Activated T-cell treated with anti-CD3 and anti-CD28 coated beads, Interleukin-2, amount 50 U/mL, for 1 hour (primary cell): ENCODE data around the gene TWIST2.
A peak's percentile ranks its signal among the peaks of the same experiment; 100 is the strongest.

Experiments
- DNase-seq: peaks from one replicate; pipeline ENCODE4 v3.0.0-alpha.2; 2020

Gene TWIST2

DNA sequence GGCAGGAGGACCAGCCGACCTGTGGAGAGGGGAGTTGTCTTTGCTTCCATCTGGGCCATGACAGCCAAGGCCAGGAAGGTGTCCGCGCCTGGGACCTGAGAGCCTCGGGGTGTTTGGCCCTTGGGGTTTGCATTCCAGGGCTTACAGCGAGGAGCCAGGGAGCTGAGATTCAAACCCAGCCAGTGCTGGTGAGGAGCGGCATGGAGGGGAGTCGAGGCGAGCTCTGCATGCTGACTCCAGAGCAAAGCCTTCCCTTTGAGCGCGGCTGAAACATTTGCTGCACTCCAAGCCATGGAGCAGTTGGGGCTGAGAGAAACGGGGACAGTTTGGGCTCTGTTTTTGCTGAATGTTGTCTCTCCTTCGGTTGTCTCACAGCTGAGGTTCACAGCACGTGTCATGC lies 77.4 kb downstream of the TWIST2 start:
- no peak for DNase-seq

DNA sequence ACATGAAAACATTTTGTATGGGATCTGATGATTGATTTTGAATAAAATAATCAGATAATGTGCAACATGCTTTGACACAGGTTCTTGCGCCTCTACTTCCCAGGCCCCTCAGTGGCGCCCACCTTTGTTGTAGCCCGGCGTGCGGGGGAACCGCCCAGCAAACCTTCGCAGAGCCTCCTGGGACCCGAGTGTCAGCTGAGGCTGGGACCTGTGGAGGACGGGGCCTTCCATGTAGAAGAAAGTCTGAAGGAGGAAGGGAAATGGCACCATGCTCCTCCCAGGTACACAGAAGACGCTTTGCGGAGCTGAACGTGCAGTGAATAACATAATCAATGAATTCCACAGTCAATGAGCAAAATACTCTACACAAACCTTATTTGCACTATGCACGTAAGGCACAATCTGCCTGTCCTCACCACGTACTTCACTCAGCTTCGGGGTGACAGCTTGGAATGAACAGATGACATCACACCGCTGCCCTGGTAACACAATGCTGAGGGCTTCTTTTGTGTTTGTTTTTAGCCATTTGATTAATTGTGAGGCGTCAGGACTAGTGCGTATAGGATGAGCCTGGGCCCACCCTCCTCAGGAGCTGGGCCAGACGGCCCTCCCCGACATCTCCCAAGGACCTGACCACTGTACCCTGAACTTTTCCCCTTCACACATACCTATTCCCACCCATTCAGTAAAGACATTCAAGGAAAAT lies 78.1 kb downstream of the TWIST2 start:
- DNase-seq: no peak

DNA sequence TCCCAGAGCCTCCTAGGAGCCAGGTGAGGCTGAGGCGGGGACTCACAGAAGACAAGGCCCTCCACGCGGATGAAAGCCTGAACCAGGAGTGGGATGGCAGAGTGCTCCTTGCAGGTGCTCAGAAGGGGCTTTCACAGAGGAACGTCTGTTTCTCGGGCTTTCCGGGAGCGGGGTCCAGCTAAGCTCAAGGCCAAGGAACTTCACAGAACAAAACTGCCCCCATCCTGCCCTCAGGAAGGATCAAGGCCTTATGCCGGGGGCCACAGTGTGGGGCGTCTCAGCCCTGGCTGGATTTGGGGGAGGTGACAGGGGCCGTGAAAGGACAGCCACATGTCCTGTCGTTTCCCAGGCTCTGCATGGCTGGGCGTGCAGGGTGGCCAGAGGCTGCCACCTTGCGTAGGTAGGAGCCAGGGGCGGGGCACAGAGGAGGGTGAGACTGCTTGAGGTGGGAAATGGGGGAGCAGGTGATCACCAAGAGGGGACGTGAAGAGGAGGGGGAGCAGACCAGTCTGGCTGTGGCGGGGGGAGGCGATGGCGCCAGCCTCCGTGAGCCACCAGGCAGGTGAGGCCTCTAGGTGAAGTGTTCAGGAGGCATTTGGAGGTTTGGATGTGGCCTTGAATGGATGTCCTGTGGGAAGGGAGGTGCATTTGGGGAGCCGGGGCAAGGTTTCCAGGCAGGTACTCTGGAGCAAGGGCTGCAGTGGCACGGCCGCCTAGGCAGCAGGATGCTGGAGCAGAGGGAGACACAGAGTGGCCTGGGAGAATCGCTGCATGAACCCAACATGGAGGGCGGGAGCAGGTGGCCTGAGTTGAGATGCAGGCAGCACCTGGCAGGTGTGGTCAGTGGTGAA lies 79.1 kb downstream of the TWIST2 start:
- no peak for DNase-seq

DNA sequence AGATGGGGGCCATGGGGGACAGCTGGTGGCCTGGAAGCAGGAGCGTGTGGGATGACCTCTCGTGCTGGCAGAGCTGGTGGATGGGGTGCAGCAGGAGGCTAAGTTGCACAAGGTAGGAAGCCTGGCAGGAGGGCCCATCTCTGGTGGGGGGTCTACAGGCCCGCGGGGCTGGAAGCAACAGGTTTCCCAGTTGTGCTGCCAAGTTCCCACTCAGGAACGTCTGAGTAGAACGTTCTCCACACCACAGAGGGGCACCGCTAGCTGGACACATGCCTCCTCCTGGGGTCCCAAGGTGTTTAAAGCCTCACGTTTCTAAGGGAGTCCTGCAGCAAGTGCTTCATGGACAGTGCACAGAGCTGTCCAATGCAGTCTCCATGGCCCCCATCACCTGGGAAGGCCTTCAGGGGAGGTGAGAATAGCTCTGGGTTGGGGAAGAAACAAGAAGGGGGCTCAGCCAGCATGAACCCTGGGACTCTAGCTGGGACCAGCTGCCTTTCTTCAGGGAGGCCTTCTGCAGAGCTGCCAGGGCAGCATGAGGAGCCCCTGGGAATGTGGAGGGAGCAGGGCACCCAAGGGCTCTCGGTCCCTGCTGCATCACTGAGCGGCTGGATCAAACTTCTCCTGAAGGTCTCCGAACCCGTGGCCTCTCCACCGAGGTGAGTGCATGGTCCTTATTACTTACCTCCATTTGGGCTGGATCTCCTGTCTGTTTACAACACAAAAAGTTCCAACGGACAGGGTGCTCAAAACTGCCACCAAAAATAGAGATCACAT lies 80.0 kb downstream of the TWIST2 start:
- no peak for DNase-seq

DNA sequence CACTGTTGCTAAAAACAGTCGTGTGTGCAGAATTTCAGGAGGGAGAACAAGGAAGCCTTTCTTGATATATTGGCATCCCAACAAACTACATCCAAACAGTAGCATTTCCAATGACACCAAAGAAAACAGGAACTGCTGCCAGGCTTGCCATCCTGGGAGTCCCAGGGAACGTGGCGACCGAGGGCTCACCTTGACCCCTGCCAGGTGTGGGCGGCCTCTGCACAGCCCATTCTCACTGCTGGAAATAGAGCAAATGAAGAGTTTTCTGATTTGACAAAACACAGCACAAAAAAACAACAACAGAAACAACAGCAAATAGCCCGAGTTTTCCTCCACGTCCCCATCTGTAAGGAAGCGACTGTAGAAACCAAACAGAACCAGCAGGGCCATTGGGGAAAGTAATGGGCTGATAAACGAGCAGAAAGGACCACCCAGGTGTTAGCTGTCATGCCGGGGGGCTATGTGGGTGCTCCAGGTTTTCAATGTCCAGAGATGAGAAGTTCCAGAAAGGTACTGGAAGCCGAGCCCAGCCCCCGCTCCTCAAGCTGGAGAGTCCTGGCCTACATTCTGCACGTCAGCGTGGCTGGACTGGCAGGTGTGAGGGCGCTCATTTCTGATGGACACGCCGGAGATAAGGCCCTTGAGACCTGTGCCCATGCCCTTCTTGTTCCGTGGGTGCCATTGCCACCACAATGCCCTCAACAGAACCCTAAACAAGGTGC lies 80.8 kb downstream of the TWIST2 start:
- DNase-seq: no peak

DNA sequence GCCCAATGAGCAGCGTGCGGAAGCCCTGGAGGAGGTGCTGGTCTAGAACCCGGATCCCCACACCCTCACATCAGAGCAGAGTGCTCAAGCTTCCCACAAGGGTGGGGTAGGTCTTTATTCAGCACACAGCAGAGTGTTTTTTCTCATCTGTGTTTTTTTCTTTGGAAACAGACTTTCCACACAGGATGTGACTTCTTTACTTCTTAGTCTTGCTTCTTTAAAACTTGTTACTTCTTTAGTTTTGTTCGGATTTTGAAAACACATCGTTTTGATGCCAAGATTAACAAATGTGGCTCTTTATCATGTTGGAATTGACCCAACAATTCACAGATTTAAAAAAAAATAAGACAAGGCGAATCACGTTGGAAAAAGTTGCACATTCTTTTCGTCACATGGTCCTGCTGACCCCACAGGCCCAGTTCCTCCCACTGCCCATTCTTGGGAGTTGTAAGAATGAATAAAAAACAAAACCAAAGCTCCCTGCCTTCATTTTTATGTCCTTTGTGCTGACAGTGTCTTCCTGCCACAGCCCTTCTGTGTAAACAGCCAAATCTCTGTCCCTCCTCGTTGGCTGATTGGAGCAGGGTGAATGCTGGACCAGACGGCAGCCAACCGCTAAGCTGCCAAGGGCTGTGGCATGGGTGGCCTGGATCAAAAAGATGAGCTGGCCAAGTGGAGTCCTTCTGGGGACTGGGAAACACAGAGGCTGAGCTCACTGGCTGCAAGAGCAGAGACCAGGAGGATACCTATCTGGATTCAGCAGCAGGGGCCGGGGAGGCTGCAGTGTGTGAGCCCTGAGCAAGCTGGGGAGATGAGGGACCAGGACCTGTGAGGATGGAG lies 81.6 kb downstream of the TWIST2 start:
- peak; percentile 8 for DNase-seq

DNA sequence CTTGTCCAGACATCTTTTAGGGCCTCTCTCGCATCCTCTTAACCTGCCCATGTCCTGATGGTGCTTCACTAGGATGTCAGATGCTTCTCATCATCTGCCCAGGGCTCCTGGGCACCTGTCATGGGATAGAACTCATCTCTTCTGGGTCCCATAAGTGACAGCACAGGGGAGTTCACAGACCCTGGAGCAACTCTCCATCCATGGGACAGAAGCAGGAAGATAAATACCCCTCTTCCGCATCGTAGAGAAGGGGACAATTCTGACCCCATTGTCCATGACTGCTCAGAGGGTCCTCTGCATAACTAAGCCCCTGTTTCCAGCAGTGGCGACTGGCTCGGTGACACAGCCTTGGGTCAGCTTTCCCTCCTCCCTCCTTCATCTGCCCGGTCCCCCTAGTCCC lies 82.3 kb downstream of the TWIST2 start:
- DNase-seq: no peak

DNA sequence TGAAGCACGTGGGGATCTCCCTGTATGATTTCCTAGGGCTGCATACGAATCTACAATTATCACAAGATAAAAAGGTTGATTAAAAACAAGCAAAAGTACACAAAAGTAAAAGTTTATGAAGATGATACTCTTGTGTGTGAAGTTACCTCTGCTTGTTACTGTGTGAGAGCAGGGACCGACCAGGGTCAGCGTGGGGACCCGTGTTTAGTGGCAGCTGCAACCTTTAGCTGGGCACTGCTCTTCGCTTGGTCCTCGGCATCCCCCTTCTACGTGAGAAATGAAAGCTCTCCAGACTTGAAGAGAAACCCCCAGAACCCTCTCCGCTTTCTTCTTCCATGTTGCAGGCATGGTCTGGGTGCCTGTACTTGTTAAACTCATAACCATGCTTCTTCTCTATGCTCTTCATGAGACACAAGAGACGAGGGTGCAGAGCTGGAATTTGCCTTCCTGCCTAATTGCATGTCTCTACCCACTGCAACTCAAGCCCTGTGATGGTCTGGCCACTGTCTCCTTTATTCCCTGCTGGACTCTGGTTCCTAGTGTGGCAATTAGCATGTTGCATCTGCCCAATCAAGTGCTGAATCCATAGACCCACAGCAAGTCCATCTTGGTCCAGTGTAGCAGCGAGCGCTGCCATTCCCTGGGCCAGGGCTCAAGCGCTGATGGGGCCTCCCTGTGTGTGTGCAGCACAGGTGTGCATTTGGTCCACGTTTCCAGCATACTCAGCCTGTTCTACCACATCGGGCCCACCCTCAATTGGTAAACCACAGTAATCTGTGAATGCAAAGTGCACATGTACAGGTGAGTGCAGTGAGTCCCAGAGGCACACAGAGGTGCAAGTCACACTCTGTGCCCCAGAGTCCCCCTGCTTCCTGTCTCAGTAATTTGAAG lies 88.5 kb downstream of the TWIST2 start:
- DNase-seq: no peak

DNA sequence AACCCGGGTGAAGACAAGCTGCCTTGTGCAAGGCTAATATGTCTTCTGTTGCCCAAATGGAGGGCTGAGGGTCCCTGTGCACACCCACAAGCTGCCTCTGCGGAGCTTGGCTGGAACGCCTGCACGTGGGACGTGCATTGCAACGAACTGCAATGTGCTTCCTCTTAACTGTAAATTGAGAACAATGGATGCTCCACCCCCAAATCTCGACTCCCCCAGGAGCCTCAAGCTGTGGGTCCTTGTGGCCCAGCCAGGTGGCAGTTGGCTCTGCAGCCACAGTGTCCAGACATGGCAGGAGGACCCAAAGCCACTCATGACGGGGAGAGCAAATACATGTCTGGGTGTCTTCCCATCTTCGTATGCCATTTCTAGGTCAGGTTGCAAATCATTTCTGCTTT lies 90.1 kb downstream of the TWIST2 start:
- no peak for DNase-seq

DNA sequence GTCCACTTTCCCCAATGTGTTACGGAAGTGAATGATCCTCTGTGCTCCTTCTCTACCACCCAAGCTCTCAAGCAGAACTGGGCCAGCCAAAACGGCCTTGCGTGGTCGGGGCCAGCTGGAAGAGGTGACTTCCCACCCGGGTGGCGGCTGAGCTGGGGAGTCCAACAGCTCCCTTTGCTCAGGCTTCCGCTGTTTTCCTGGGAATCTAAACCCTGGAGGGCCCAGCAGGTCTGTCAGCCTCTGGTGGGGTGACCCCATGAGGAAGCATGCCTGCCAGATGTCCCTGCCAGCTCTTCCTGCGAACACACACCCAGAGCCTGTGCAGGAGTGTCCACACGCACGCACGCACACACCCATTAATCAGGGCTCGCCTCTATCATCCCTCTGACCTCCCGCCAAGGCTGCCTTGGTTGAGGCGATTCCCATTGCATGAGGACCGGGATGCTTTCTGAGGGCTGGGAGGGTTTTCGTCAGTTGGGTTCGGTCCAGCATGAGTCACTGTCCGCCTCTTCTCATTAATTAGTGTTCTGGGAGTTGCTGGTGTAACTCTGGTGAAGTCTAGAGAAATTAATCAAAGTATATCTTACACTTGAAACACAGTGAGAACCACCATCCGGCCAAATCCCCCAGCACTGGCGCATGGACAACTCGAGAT lies 90.6 kb downstream of the TWIST2 start:
- DNase-seq: no peak

DNA sequence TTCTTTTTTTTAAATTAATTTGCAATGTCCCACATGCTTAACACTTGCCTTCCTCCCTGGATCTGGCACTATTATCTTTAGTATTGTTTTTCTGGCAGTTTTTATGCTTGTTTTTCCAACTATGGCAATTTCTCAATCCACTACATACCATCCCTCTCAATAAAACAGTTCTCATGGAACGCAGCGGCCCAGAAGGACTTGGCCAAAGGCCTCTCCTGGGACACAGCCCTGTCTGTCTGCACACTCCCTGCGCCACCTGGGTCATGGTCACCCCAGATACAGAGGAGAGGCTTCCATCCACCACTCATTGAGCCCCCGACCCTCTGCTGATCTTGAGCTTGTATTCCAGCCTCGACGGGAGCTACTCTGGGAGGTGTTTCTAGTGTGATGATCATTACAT lies 91.2 kb downstream of the TWIST2 start:
- no peak for DNase-seq

DNA sequence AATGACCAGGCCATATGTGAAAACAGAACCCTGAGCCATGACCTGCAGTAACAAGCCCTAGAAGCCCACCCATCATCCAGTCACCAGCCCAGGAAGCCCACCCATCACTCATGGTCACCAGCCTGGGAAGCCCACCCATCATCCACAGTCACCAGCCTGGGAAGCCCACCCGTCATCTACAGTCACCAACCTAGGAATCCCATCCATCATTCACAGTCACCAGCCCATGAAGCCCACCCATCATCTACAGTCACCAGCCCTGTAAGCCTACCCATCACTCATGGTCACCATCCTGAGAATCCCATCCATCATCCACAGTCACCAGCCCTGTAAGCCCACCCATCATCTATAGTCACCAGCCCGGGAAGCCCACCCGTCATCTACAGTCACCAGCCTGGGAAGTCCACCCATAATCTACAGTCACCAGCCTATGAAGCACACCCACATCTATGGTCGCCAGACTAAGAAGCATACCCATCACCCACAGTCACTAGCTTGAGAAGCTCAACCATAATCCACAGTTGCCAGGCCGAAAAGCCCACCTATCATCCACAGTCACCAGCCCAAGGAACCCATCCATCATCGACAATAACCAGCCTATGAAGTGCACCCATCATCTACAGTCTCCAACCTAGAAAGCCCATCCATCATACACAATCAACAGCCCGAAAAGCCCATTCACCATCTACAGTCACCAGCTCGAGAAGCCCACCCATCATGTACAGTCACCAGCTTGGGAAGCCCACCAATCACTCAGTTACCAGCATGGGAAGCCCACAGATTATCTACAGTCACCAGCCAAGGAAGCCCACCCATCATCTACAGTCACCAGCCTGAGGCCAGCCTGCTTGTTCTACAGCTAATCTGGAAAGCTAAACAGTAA lies 91.9 kb downstream of the TWIST2 start:
- no peak for DNase-seq

DNA sequence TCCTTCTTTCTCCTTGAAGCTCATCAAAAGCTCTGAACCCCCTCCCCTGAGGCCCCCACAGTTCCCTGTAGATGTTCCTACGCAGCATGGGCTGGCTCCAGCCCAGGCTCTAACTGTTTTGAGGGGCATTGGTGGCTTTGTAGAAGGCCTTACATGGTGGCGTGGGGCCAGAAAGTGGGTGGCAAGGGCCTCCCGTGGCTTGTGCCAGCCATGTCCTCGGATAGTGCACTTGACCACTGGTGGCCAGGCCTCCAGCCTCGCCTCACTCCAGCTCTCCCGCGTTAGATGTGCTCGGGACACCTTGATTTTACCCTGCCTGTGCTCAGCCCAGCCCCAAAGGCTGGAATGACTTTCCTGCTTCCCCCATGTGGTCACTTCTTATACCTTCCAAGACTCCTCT lies 92.9 kb downstream of the TWIST2 start:
- no peak for DNase-seq

DNA sequence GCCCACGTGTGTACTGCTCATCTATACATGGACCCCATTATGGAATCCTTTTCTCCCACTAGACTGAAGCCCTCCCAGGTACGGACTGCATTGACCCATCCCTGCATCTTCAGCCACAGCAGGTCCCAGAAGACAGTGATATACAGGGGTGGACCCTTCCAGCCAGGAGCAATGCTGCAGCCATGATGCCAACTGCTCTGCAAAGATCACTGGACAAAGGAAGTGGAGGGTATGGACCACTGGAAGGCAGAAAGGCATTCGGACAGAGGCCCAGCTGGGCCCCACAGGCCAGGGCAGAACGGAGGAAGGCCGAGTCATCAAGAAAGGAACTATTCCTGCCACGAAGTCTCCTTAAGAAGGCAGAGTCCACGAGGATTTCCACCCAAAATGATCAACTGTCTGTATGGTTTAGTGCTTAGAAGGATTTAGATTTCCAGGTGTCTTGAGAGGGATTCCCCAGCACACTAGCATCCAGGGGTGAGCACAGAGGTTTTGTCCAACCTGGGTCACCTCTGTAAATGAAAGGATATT lies 93.4 kb downstream of the TWIST2 start:
- DNase-seq: no peak

DNA sequence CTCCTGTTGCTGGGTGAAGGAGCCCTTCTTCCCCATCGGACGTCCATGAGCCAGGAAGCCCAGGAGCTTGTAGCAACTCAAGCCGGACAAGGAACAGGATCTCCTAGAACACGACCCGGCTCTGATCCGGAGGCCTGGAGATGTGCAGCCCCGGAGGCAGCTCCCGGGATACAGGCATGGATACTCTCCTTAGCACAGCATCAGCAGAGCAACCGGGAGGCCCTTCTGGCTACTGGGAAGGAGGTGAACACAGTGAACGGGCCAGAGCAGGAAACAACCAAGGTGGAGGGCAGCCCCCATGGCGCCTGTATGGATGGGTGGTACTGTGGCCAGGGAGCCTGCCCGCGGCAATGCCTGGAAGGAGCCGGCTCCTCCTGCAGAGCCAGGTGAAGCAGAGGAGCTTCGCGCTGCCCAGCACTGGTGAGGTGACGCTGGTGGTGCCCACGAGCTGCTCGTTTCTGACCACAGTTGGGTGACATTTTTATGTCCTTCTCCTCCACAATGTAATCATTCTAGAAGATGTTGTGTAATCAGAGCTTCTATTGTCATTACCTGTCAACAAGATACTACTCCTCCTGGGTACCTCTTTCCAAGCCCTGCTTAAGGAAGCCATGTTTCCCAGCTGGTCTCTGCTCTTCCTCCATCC lies 94.3 kb downstream of the TWIST2 start:
- DNase-seq: no peak

DNA sequence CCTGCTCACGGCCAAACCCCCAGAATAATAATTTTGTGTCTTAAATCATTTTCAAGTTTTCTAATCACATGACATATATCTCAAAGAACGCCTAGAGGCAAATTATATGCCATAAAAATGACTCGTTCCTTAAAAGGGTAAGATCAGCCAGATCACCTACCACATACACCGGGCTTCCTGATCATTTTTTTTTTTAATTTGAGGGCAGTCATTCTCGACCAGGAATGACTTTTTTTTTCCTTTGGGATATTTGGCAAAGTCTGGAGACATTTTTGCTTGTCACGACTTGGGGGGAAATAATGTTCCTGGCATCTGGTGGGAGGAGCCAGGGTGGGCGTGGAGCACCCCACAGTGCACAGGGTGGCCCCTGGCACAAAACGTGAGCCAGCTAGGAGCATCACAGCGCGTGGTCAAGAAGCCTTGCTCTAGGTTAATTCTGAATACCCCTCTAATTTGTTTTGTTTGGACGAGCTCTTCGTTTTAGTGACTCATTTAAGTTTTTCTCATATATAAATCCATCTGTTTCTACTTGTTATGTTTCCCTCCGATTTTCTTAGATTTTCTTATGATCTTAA lies 94.9 kb downstream of the TWIST2 start:
- DNase-seq: no peak

DNA sequence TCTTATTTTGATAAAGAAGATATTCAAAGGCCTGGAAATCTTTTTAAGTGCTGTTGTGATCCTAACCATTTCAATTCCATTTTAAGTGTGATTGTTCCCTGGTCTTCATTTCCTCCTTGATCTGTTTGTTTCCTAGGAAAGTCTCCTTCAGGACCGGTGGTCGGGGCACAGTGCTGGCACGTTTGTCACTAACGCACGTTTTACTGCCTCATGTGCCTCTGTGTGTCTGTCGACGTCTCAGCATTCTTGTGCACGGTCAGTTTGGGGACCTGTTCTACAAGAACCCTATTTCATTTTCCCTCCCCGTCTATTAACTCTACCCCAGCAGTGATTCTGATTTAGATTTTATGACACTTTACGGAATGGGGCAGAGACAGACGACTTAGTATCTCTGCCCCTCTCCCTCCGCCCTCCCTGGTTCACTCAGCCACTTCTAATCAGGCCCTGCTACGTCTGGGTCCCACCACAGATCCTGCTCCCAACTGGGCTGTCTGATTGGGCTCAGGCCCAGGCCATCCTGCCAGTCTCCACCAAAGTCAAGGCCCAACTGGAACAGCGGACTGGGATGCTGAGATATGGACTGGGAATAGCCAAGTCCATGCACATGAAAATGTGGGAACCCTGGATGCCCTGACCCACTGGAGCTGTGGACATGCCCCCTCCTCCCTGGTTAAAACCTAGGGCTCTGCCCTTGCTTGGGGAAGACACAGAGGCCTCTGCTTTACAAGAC lies 95.6 kb downstream of the TWIST2 start:
- no peak for DNase-seq
